Prostate gland (tissue), 2 donors: ENCODE data around the gene CSNK1E. TPM values are rescaled to one million over a fixed set of nuclear protein-coding genes. Genes with fewer than 3 reads are reported as not detected.

Source experiments
- DNase-seq: peaks from one replicate; pipeline ENCODE4 v3.0.0-alpha.2; 2019; ENCODE audit warnings: low spot score
- H3K27ac ChIP-seq, 2 donors: fragments of 200-600 bp; sonication (generic); 2 replicates each; pipeline ENCODE4 v1.5.1; 2017 to 2019
- H3K27me3 ChIP-seq: fragments of 200-600 bp; sonication (generic); replicated peaks from 2 replicates; pipeline ENCODE4 v1.5.1; 2019; ENCODE audit not compliant: insufficient read depth
- H3K36me3 ChIP-seq, 2 donors: fragments of 200-600 bp; sonication (generic); 1 replicate in 1 of 2; 2 replicates in 1 of 2; pipeline versions ENCODE4 v1.5.1 to v1.8.1; 2017 to 2019
- H3K4me1 ChIP-seq: fragments of 200-600 bp; sonication (generic); replicated peaks from 2 replicates; pipeline ENCODE4 v1.5.1; 2019
- H3K4me3 ChIP-seq, 2 donors: fragments of 200-600 bp; sonication (generic); 2 replicates each; pipeline ENCODE4 v1.5.1; 2017 to 2019
- H3K9me3 ChIP-seq: fragments of 200-600 bp; sonication (generic); 2 replicates; pipeline ENCODE4 v1.5.1; 2017
- POLR2A ChIP-seq: fragments of 450-650 bp; IDR thresholded peaks from one replicate; pipeline ENCODE4 v1.6.1; 2016; ENCODE audit warnings: antibody characterized with exemption, mild to moderate bottlenecking
- POLR2AphosphoS5 ChIP-seq: sonication (generic); formaldehyde crosslinking; IDR thresholded peaks from one replicate; pipeline ENCODE4 v1.6.1; 2017; ENCODE audit warnings: antibody characterized with exemption
- WGBS: methylation state at CpG from one replicate; pipeline ENCODE4 v1.1.5; 2018; 5-methylcytosine and 5-hydroxymethylcytosine counted together
- intact Hi-C: fragments of 100-400 bp; cut with DNase I; formaldehyde crosslinking; loops from one replicate; pipeline ENCODE4 v1.14.2; 2022
- total RNA-seq, 2 donors: library from RNA; depleted of rRNA; stranded (reverse); fragments of >200 nt; gene quantifications; one replicate each; pipeline ENCODE4 v1.1.0, GENCODE V29; 2016
- TF ChIP-seq, protein P1 (sequence below), 4 experiments: fragments of 200-600 bp in 2 of 4; fragments of 450-650 bp in 2 of 4; sonication (generic) in 2 of 4; IDR thresholded peaks; 1 replicate in 3 of 4; 2 replicates in 1 of 4; pipeline ENCODE4 v1.5.1; 2016 to 2019; ENCODE audit warnings: antibody characterized with exemption in 4 of 4, mild to moderate bottlenecking in 2 of 4, moderate library complexity in 2 of 4

CSNK1E gene
- total RNA-seq, 2 donors from 2014 or later, result 82.8 to 190 TPM

DNA sequence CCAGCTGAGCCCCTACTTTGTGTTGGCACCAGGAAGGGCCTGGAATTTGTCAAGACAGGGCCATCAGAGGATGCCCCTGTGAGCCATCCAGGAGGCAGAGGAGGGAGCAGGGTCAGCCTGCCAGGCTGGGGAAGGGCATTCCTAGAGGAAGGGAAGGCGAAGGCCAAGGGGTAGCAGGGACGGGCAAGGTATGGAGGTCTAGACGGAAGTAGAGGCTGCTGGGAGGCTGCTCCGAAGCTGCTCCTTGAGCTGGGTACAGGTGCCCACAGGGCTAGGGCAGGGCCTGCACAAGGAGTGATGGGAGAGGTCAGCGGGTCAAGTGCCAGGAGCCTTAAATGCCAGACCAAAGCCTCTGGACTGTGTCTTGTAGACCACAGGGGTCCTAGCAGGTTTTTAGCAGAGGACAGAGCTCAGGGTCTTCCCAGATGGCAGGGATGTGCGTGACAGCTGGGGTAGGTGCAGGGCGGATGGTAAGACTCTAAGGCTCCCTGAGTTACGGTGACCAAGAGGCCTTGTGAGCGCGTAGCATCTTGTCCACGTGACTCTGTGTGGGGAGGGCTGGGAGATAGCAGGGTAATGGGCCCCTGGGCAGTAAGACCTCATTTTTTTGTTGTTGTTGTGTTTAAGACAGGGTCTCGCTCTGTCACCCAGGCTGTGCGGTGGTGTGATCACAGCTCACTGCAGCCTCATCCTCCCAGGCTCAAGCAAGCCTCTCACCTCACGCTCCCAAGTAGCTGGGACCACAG is 31.7 kb upstream of the CSNK1E start:
- H3K9me3 ChIP-seq, result no peaks in the 10 kb centered on the region
- intact Hi-C loops, result no loop called here
- no peak for TF ChIP-seq POLR2A
- TF ChIP-seq, protein P1, sequence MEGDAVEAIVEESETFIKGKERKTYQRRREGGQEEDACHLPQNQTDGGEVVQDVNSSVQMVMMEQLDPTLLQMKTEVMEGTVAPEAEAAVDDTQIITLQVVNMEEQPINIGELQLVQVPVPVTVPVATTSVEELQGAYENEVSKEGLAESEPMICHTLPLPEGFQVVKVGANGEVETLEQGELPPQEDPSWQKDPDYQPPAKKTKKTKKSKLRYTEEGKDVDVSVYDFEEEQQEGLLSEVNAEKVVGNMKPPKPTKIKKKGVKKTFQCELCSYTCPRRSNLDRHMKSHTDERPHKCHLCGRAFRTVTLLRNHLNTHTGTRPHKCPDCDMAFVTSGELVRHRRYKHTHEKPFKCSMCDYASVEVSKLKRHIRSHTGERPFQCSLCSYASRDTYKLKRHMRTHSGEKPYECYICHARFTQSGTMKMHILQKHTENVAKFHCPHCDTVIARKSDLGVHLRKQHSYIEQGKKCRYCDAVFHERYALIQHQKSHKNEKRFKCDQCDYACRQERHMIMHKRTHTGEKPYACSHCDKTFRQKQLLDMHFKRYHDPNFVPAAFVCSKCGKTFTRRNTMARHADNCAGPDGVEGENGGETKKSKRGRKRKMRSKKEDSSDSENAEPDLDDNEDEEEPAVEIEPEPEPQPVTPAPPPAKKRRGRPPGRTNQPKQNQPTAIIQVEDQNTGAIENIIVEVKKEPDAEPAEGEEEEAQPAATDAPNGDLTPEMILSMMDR (IDR thresholded peaks at IDR 0.05), result no peak
- no peak for TF ChIP-seq POLR2AphosphoS5
- no peak overlapping the region for H3K27ac ChIP-seq
- 79% methylated on average over 14 of the region's 14 CpGs for WGBS
- no peaks in the 10 kb centered on the region for H3K4me1 ChIP-seq
- H3K4me3 ChIP-seq, result no peak overlapping the region
- H3K27me3 ChIP-seq, result no peaks in the 10 kb centered on the region
- no peak for DNase-seq
- no peaks in the 10 kb centered on the region for H3K36me3 ChIP-seq

DNA sequence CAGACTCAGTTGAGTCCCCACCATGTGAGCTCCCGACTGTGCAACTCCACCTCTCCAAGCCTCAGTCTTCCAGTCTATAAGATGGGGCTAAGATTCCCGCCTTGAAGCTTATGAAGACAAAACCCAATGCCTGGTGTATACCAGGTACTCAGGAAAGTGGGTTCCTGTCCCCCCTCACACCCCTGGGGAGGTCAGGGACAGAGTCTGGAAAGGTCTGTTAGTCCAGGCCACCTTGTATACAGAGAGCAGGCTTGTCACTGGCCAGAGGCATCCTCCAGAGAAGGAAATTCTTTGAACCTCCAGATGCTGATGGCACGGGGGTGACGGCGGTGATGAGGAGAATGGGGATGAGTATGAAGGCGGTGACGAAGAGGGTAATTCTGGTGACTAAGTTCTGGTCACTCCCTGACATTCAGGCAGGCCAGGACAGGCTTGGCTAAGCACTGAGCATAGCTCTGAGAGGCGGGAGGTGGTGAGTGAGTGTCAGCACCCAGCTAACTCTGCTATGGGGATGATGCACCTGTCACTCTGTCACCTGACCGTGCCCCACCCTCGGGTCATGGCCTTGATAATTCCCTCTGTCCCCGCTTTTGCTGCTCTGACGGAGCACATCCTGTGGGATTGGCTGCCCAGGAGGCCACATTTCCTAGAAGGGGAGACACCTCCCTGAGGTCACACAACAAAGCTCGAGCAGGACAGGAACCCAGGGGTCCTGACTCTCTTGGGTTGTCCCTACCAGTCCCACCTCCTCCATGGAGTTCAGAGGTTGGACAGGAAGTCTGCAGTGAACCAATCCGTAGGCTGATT is 30.9 kb upstream of the CSNK1E start:
- Histone ChIP-seq H3K27ac (no peak overlapping the region), H3K27me3 (no peaks in the 10 kb centered on the region), H3K4me1 (no peaks in the 10 kb centered on the region), H3K9me3 (no peaks in the 10 kb centered on the region), H3K36me3 (no peaks in the 10 kb centered on the region), H3K4me3 (no peak overlapping the region)
- TF ChIP-seq POLR2AphosphoS5 (no peak), POLR2A (no peak)
- TF ChIP-seq, protein P1 (IDR thresholded peaks at IDR 0.05), result no peak
- DNase-seq, result no peak
- 33% methylated on average over 14 of the region's 14 CpGs for WGBS
- intact Hi-C loops, result no loop called here

DNA sequence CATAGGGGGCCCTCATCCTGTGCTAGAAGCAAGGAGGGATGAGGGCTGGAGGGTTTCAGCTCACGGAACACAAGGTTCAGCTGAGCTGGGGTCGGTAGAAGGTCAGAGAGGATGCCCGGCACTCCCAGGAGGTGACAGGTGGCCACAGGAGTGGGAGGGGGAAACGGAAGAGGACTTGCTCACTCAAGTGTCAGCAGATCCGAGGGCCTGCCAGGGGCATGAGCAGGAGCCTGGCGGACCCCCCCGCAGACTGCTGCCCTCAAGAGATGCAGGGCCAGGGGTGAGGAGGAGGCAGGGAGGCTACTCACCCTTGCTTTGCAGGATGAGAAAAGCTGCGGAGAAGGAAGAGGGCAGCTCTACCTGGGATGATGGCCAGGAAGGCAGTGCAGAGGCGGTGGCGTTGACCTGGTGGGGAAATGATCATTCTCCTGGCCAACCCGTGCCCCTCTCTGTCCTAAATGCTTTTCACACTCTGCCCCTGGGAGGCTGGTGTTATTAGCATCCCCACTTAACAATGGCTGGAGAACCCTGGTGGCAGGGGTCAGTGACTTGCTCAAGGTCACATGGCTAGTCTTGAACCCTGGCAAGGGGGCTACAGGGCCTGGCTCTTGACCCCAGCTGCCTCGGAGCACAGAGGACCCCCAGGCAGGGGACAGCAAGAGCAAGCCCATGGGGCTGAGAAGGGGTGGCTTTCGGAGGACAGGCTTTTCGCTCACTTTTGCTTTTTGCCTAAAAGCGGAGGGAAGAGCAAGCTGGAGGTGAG is 30.1 kb upstream of the CSNK1E start:
- Histone ChIP-seq H3K27ac (no peak overlapping the region), H3K4me3 (no peak overlapping the region), H3K36me3 (no peaks in the 10 kb centered on the region), H3K27me3 (no peaks in the 10 kb centered on the region), H3K4me1 (no peaks in the 10 kb centered on the region), H3K9me3 (no peaks in the 10 kb centered on the region)
- TF ChIP-seq, protein P1 (IDR thresholded peaks at IDR 0.05), result no peak
- TF ChIP-seq POLR2A (no peak), POLR2AphosphoS5 (no peak)
- intact Hi-C loops, result no loop called here
- DNase-seq, result no peak
- 52% methylated on average over 15 of the region's 15 CpGs for WGBS

DNA sequence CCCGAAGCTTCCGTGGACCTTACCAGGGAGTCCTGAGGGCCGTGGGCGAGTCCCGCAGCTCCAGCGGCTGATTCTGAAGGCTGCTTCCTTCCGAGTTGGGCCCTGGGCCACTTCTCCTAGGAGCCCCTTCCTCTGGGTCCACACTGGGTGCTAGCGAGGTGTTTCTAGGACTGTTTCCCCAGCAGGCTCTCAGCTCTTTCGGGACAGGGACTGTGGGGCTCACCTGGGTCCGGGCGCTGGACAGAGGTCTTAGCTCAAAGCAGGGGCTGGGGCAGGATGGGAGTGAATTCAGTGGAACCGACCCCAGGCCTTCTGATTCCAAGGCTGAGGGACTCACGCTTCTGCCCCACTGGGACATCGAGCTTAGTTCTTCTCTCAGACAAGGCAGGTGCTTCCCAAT is 29.3 kb upstream of the CSNK1E start:
- 72% methylated on average over 14 of the region's 14 CpGs for WGBS
- intact Hi-C loops, result no loop called here

More for the DNA sequence above, 29.3 kb upstream of the CSNK1E start:
- Histone ChIP-seq H3K36me3 (no peaks in the 10 kb centered on the region), H3K27ac (no peak overlapping the region), H3K27me3 (no peaks in the 10 kb centered on the region), H3K4me1 (no peaks in the 10 kb centered on the region), H3K4me3 (no peak overlapping the region), H3K9me3 (no peaks in the 10 kb centered on the region)
- peak; percentile 2 for DNase-seq
- TF ChIP-seq POLR2A (no peak), POLR2AphosphoS5 (no peak)
- TF ChIP-seq, protein P1 (IDR thresholded peaks at IDR 0.05), result no peak
